ENCODE measurements around the gene IGFBP5.

DNA sequence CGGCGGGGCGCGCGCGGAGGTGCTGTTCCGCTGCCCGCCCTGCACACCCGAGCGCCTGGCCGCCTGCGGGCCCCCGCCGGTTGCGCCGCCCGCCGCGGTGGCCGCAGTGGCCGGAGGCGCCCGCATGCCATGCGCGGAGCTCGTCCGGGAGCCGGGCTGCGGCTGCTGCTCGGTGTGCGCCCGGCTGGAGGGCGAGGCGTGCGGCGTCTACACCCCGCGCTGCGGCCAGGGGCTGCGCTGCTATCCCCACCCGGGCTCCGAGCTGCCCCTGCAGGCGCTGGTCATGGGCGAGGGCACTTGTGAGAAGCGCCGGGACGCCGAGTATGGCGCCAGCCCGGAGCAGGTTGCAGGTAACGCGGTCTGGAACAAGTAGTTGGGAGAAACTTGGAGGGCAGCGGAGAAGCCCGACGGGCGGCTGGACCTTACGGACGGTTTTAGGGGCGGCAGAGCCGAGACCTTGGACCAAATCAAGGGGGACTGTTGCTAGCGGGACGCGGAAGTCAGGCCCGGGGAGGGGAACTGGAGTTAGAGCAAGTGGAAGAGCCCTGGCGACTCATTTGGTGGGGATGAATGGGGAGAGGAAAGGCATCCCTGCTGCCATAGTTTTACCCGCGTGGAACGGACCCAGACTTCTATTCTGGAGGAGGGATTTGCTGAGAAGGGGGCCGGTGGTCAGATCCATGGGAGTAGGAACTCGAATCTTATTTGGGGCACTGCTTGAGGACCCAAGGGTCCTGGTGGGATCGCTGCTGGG is 61.6 kb downstream of the IGFBP5 start:
- TF ChIP-seq, protein P1, sequence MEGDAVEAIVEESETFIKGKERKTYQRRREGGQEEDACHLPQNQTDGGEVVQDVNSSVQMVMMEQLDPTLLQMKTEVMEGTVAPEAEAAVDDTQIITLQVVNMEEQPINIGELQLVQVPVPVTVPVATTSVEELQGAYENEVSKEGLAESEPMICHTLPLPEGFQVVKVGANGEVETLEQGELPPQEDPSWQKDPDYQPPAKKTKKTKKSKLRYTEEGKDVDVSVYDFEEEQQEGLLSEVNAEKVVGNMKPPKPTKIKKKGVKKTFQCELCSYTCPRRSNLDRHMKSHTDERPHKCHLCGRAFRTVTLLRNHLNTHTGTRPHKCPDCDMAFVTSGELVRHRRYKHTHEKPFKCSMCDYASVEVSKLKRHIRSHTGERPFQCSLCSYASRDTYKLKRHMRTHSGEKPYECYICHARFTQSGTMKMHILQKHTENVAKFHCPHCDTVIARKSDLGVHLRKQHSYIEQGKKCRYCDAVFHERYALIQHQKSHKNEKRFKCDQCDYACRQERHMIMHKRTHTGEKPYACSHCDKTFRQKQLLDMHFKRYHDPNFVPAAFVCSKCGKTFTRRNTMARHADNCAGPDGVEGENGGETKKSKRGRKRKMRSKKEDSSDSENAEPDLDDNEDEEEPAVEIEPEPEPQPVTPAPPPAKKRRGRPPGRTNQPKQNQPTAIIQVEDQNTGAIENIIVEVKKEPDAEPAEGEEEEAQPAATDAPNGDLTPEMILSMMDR (IDR thresholded peaks at IDR 0.05; ENCODE audit: poor library complexity): no peak
- no peak for TF ChIP-seq EZH2phosphoT487 (IDR thresholded peaks at IDR 0.05; ENCODE audit: low read depth, severe bottlenecking, unreplicated experiment)
- TF ChIP-seq EZH2 (IDR thresholded peaks at IDR 0.05; ENCODE audit: borderline replicate concordance): no peak
